ENCODE results near the gene PRDX4.
"Not testable (repeated sequence)": the region's sequence is repeated elsewhere in the genome, so short reads cannot be mapped to it uniquely, and the experiment has no call there.

Gene PRDX4

DNA sequence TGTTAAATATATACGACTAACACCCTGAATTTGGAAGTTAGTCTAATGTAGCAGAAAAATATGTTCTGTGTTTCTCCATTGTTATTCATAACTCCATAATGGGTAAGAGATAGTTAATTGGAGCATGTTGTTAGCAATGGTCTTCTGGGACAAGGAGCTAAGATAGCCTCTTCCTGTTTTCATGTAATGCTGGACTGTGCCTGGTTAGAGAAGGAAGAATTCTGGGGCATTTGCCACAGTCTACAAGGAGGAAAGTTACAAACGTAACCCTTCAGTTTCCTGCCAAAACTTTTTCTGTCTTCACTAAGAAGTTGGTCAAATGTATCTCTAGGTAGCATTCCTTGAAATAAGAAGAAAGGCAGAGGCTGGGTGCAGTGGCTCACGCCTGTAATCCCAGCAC is 5.8 kb downstream of the PRDX4 start:
- DNase-seq (ENCODE audit: low spot score): no peak

DNA sequence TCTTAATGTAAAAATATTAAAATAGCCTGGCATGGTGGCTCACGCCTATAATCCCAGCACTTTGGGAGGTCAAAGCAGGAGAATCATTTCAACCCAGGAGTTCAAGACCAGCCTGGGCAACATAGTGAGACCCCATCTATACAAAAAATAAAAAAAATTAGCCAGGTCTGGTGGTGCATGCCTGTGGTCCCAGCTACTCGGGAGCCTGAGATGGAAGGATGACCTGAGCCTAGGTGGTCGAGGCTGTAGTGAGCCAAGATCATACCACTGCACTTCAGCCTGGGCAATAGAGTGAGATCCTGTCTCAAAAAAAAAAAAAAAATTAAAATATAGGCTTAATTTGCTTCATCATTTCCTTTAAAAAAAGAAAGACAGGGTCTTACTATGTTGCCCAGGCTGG is 9.2 kb downstream of the PRDX4 start:
- not testable (repeated sequence) for DNase-seq (ENCODE audit: low spot score)

DNA sequence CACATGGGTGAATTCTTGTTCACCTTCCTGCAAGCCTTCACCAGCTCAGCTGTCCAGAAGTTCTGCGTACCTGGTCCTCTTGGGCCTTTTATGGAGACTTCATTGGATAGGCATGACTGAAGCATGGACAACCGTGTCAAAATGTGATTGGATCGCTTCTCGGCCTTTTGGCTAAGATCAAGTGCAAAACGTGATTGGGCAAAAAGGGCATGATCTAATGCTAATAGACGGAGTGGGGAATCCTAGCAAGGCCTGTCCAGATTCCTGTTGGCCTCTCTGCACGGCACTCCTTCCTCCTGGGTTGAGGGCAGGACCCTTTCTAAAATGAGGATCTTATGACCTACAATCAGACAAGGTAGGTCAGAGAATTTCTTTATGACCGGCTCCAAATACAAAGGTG is 24.9 kb downstream of the PRDX4 start:
- DNase-seq (ENCODE audit: low spot score): no peak

DNA sequence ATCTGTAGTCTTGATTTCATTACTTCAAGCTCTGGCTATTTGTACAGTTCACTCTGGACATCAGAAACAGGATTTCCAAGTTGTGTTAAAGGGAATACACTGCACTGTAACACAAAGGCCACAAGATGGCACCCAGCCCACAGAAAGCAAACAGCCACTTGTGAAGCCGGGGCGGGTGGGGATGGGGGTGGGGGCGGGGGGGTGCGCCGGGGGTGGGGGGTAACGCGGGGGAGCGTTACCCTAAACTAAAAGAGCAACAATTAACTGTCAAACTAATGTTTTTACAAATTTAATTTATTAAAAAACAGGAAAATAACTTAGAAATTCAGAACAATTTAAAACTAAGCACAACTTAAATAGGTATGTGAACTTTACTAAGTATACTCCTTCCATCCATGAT is 27.3 kb downstream of the PRDX4 start:
- DNase-seq (ENCODE audit: low spot score): peak; percentile 64

DNA sequence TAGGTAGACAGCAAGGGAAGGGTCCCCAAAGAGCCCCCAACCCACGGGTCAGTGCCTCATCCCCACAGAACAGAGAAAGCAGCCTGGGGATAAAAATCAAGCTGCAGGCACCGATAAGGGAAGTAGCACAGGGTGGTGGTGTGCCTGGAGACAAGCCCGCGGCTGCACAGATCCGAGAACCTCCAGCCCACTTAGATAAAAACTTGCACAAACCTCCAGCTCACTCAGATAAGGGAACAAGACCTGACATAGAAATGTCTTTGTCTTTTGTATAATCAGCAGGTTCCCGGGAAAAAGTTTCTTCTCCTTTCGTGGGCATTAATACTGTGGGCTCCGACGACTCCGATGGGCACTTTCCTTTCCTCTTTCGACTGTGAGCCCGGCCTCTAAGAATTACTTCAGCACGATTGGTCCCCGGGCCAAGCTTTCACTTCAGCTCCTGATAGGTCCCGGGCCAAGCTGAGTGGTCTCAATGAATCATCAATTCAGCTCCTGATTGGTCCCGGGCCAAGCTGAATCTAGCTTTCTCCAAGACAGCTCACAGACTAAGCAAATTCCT is 32.4 kb downstream of the PRDX4 start:
- no peak for DNase-seq (ENCODE audit: low spot score)

DNA sequence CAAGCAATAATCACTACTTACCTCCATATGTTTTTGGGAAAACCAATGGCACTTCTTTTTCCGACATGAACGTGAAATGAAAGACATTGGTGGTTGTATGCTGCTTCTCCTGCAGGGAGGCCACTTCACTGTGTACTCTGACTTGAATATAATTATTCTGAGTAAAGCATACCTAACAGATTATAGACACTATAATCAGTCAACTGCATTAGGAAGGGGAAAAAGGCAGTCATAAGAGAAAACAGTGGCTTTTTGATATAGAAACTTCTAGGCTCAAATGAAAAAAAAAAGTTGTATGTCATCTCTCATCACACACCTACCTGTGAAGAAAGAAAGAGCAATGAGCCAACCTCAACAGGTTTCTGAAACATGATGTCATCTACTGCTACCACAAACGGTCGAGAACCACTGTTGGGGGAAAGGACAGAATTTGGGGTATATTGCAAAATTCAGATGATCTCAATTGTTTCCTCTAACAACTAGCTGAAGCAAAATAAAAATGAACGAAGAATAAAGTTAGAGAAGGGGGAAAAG is 37.4 kb downstream of the PRDX4 start:
- DNase-seq (ENCODE audit: low spot score): no peak

DNA sequence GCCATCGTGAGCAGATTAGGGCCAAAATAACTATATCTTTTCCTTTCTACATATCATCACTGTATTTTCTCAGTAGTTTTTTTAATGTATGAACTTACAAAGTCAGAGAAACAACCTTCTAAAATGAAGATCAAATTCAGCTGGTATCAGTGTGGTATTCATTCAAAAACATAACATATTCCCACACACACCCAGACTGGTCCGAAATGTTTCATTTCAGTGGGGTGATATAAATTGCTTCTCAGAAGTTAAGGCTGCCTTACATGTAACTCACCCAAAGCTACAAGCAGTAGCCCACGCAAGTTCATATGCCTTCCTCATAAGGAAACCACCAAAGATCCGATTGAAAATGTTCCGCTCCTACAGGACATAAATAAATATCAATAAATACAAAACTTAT is 37.9 kb downstream of the PRDX4 start:
- DNase-seq (ENCODE audit: low spot score): no peak

DNA sequence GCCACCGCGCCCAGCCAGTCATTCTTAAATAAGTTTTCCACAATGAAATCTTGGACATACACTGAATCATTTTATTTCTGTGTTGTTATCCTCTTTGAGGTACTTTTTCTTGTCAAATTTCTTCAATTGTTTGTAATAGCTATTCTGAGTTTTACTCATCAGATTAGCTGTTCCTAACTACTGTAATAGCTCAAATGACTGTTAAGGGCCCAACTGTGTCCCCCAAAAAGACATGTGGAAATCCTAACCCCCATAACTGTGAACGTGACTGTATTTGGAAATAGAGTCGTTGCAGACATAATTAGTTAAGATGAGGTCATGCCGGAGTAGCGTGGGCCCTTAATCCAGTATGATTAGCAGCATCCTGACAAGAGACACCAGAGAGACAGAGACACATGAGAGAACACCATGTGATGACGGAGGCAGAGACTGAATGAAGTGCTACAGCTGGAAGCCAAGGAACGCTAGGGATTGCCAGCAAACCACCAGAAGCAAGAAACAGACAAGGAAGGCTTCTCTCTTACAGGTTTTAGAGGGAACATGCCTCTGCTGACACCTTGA is 52.9 kb downstream of the PRDX4 start:
- no peak for DNase-seq (ENCODE audit: low spot score)

DNA sequence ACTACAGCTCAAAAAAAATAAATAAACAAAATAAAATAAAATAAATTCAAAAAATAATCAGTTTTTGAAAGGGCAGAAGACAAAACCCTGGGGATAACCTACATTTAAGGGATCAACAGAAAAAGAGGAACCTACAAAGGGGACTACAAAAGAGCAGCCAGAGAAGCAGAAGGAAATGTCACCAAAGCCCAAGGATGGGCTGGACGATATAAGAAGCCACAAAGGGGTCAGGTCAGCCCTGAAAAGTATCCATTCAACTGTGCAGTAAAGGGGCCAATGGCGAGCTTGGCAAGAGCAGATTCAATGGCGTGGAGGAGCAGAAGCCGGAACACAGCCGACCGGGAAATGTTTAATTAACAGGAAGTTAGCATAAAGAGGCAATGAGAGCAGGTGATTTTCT is 58.9 kb downstream of the PRDX4 start:
- DNase-seq (ENCODE audit: low spot score): no peak

DNA sequence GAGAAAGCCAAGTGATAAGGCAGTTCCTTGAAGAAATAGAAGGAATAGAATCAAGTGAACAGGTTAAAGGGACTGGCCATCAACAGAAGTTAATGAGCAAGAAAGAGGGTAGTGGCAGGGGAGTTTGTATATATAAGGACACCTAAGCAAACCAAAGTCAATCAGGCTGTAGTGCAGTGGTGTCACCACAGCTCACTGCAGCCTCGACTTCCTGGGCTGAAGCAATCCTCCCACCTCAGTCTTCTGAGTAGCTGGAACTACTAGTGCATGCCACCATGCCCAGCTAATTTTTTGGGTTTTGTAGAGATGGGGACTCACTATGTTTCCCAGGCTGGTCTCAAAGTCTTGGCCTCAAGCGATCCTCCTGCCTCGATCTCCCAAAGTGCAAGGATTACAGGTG is 59.9 kb downstream of the PRDX4 start:
- DNase-seq (ENCODE audit: low spot score): no peak

DNA sequence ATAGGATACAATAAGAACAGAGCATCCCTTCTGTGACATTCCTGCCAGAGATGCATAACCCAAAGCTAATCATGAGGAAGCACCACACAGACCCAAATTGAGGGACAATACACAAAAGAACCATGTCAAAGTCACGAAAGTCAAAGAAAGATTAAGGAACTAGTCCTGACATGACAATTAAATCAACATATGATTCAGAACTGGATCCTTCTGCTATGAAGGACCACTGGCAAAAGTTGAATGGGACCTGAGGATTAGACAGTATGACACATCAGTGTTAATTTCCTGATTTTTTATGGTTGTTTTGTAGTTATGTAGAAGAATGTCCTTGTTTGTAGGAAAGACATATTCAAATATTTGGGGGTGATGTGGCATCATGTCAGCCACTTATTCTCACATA is 61.9 kb downstream of the PRDX4 start:
- DNase-seq (ENCODE audit: low spot score): no peak

DNA sequence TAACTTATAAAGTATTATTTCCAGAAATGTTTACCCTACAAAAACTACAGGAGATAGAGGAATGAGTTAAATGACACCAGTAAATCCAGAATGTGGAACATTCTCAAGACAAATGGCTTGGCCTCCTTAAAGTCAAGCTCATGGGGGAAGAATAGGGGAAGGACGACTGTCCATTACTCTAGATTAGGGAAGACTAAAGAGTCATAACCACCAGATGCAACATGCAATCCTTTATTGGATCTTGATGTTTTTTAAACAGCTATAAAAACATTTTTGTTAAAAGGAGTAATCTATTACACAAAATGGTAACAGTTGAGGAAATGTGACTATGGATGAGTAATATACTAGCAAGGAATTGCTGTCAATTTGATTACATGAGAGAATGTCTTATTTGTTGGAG is 64.7 kb downstream of the PRDX4 start:
- DNase-seq (ENCODE audit: low spot score): no peak

DNA sequence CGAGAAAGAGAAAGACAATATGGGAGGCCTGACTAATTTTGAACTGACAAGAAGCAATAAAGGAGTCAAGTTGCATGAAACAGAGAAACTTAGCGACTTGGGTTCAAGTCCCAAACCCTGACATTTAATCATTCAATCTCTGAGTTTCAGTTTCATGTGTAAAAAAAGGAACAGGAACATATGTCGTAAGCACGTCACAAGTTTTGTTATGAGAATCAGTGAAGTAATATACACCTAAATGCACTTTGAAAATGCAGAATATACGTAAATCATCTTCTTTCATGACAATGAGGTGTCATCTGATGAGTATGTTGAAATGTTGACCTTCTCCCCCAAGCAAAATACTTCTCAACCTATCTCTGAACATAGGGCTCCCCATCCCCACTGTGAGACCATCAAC is 65.4 kb downstream of the PRDX4 start:
- DNase-seq (ENCODE audit: low spot score): no peak
